HG02610 (cell line): Measurements from ENCODE around the gene DNAJC17.
A peak's percentile ranks its signal among the peaks of the same experiment; 100 is the strongest.

Source experiments
- ATAC-seq: cut with Tn5 transposase; IDR thresholded peaks from one replicate; pipeline ENCODE4 v1.9.1; 2021; ENCODE audit warnings: mild to moderate bottlenecking, moderate library complexity; ENCODE audit not compliant: unreplicated experiment

The DNAJC17 gene

GRCh38 chr15:40793216-40793989 is 13.9 kb downstream of the DNAJC17 start:
- no peak for ATAC-seq

DNA sequence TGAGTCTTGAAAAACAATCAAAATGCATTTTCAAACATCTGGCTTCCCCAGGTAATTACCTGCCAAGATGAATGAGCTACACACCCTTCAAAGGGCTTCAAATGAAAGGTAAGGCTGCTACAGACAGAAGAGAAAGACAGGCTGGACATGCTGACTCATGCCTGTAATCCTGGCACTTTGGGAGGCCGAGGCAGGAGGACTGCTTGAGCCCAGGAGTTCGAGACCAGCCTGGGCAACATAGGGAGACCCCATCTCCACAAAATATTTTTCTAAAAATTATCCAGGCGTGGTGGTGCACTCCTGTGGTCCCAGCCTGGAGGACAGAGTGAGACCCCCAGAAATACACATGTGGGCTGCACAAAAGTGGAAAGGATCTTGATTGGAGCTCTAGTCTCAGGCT is 14.9 kb downstream of the DNAJC17 start:
- ATAC-seq = no peak

GRCh38 chr15:40790718-40791117 is 16.6 kb downstream of the DNAJC17 start:
- no peak for ATAC-seq

GRCh38 chr15:40789999-40790398 is 17.3 kb downstream of the DNAJC17 start:
- ATAC-seq = no peak

- ATAC-seq = no peak
These were observed 18.2 kb downstream of the DNAJC17 start for GRCh38 chr15:40789119-40789518.

- no peak for ATAC-seq
These were observed 19.3 kb downstream of the DNAJC17 start for GRCh38 chr15:40787991-40788390.

- no peak for ATAC-seq
These were observed 19.9 kb downstream of the DNAJC17 start for GRCh38 chr15:40787344-40787841.

DNA sequence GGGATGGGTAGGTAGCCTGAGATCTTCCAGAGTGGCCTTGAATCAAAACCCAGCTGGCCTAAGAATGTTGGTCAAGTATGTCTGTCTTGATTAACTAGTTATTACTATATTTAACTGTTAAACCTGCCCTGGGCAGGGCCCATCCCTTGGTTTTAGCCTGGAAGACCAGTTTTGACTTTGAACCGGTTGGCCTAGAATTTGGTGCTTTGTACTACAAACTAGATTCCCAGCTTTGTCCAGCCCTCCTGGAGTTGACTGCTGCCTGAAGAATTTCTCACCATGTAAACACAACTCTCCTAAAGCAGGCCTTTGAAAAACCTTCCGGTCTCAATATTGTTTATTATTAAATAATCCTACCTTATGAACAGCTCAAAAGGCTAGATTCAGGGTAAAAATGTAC is 21.5 kb downstream of the DNAJC17 start:
- no peak for ATAC-seq

DNA sequence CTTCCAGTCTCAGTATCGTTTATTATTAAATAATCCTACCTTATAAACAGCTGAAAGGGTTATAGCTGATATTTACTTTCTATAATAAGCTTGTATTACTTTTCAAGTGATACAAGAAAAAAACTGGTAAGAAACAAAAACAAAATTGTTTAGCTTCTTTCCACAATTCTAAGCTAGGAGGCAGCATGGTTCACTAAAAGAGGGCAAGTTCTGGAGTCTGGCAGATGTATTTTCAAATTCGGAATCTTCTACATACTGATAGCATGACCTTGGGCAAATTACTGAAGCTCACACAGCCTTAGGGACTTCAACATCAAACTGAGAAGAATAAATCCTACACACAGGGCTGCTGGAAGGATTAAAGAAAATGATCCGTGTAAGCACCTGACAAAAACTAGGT is 22.1 kb downstream of the DNAJC17 start:
- no peak for ATAC-seq

- peak; percentile 63 for ATAC-seq
These were observed 24.6 kb downstream of the DNAJC17 start for GRCh38 chr15:40782609-40783227.

- ATAC-seq = no peak
These were observed 30.6 kb downstream of the DNAJC17 start for GRCh38 chr15:40776537-40777141.

- no peak for ATAC-seq
These were observed 31.3 kb downstream of the DNAJC17 start for GRCh38 chr15:40775740-40776536.

GRCh38 chr15:40775007-40775406 is 32.3 kb downstream of the DNAJC17 start:
- ATAC-seq = no peak

DNA sequence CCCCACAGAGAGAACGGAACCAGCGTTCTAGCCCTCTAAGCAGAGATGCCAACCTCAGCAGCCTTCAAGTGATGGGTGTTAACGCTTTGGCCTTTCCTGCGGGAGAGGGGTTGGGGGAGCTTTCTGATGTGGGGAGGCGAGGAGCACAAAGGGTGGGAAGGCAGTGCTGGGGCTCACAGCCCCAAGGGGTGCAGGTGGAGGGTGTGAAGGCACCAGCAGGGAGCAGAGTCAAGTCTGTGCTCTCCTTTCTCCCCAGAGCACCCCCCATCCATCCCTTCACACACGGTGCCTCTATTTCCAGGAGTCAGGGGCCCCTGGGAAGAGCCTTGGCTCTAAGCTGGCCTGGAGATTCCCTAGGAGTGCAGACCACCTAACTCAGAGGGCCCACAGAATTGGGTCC is 33.4 kb downstream of the DNAJC17 start:
- no peak for ATAC-seq

- no peak for ATAC-seq
These were observed 33.8 kb downstream of the DNAJC17 start for GRCh38 chr15:40773496-40773895.

GRCh38 chr15:40772014-40772413 is 35.3 kb downstream of the DNAJC17 start:
- no peak for ATAC-seq

- ATAC-seq = no peak
These were observed 36.0 kb downstream of the DNAJC17 start for GRCh38 chr15:40771242-40771641.

DNA sequence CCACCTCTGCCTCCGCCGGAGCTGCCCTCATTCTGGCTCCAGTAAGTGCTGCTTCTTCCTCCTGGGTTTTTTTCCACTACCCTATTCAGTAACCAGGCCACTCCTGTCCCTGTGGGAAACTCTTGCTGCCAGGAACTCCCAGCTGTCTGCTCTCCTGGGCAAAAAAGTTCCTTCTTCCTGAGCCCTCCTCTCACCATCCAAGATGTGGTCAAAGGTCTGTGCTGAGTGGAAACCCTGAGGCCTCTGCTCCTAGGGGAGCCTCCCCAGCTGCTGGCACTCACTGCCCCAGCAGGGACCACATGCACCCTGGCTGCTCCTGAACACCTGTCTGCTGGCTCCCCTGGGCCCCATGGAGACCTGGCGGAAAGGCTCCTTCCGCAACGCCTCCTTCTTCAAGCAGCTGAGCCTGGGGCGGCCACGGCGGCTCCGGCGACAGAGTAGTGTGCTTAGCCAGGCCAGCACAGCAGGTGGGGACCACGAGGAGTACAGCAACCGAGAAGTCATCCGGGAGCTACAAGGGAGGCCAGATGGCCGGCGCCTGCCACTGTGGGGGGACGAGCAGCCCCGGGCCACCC is 37.0 kb downstream of the DNAJC17 start:
- ATAC-seq = no peak

DNA sequence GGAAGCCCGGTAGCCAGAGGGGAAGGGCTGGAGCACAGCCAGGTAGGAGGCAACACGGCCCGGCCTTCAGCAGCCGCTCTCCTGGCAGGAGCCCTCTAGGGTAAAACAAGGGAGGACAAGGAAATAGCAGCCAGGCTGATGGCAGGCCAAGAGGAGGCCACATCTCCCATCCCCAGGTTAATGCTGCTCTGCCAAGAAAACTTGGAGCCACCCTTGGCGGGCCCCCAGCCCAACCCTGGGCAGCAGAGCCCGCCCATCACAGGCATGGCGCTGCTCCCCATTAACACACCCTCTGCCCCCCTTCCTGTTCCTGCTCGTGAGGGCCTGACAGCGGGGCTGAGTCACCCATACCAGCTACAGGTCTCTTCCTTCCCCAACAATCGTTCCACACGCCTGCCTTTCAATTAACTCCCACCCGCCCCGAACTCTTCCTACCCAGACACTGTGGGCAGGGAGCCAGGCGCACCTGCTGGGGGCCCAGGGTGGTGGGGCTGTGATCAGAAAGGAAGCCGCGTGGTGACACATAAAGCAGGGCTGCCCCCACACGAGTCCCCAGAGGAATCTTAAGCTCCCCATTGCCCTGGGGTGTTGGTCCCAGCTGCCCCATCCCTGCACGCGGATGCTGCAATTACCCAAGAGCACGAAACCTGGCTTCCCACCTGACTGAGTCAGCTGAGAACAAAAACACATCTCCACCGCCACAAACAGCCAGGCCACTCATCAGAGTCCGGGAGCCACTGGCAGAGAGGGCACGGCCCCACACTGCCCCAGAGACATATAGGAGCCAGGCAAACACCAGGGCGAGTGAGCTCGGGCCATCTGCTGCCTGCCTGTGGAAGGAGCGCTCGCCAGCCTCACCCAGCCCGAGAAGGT is 37.8 kb downstream of the DNAJC17 start, which contains the start of gene C15orf62:
Gene C15orf62, plus strand, starts transcription at position 707 of the 873 bp plus-strand sequence. CDS start 516 bp downstream, outside the sequence.
- peak; percentile 45 for ATAC-seq
